ENCODE measurements around the gene TNS1.
A peak's percentile ranks its signal among the peaks of the same experiment; 100 is the strongest.

Gene TNS1

DNA sequence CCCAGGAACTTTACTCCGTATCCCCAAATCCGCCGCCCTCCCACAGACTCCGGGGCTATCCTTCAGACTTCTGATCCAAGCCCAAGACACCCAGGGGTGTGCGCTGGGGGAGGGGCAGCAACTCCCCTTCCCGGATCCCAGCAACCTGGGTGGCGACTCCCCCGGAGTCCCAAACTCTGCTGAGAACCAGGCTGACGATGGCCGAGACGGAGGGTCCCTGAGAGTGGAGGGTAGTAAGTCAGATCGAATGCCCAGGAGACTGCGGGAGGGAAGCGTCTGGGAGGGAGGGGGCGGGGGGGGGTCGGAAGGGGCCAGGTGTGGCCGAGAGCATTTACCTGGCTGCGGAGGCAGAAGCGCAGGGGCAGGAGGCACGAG, 7.0 kb upstream of the TNS1 start:
- H3K27me3 ChIP-seq (ENCODE audit: insufficient read depth, low read length, poor library complexity, severe bottlenecking): no peaks in the 10 kb centered on the region
- H3K79me2 ChIP-seq (ENCODE audit: insufficient read depth, low read length): no peaks in the 10 kb centered on the region
- no peaks in the 10 kb centered on the region for H4K20me1 ChIP-seq (ENCODE audit: insufficient read depth, low read length, poor library complexity, severe bottlenecking)
- H3K9me2 ChIP-seq (replicated peaks; ENCODE audit: low read depth, low read length): no peaks in the 10 kb centered on the region
- H3K9ac ChIP-seq (ENCODE audit: low read depth, low read length, poor library complexity, severe bottlenecking): peak overlapping the region; percentile 57
- TF ChIP-seq, protein P1, sequence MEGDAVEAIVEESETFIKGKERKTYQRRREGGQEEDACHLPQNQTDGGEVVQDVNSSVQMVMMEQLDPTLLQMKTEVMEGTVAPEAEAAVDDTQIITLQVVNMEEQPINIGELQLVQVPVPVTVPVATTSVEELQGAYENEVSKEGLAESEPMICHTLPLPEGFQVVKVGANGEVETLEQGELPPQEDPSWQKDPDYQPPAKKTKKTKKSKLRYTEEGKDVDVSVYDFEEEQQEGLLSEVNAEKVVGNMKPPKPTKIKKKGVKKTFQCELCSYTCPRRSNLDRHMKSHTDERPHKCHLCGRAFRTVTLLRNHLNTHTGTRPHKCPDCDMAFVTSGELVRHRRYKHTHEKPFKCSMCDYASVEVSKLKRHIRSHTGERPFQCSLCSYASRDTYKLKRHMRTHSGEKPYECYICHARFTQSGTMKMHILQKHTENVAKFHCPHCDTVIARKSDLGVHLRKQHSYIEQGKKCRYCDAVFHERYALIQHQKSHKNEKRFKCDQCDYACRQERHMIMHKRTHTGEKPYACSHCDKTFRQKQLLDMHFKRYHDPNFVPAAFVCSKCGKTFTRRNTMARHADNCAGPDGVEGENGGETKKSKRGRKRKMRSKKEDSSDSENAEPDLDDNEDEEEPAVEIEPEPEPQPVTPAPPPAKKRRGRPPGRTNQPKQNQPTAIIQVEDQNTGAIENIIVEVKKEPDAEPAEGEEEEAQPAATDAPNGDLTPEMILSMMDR (conservative IDR thresholded peaks at IDR 0.05; ENCODE audit: low read length): no peak
- no peak for TF ChIP-seq EZH2phosphoT487 (IDR thresholded peaks at IDR 0.05; ENCODE audit: borderline replicate concordance)
- H3F3A ChIP-seq (ENCODE audit: low read depth): no peaks in the 10 kb centered on the region
- H3K9me3 ChIP-seq (ENCODE audit: insufficient read depth, low read depth, low read length): no peaks in the 10 kb centered on the region
- peak overlapping the region; percentile 74 for H3K4me2 ChIP-seq (ENCODE audit: low read depth, low read length, poor library complexity, severe bottlenecking)
- H2AFZ ChIP-seq (ENCODE audit: low read length): peak overlapping the region; percentile 82; the same call in 1 of the 2 replicates
- H3K4me3 ChIP-seq (ENCODE audit: low read length, poor library complexity, severe bottlenecking): peak overlapping the region; percentile 74
- H3K4me1 ChIP-seq (ENCODE audit: insufficient read depth, low read length, poor library complexity, severe bottlenecking): peaks cover 10% of the 10 kb centered on the region
- H3K36me3 ChIP-seq (ENCODE audit: insufficient read depth, low read length): no peaks in the 10 kb centered on the region

DNA sequence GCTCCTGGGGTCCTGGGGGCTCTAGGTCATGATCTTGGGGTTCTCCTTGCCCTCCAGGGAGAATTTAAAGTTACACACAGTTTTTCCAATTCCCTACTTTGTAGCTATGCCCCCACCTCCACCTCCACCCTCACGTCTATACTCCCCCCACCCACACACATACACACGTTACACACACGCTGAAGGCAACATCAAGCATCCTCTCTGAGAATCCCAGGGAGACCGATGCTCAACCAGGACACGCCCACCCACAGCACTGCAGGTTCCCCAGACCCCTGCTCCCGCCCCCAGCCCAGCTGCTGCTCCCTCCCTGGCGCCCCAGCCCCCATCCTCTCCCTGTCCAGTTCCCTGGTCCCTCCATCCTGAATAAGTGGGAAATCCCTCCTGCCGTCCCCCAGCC, 6.4 kb upstream of the TNS1 start:
- Histone ChIP-seq H3K4me1 (ENCODE audit: insufficient read depth, low read length, poor library complexity, severe bottlenecking) (peaks cover 6% of the 10 kb centered on the region), H3K9me2 (replicated peaks; ENCODE audit: low read depth, low read length) (no peaks in the 10 kb centered on the region), H3K9me3 (ENCODE audit: insufficient read depth, low read depth, low read length) (no peaks in the 10 kb centered on the region), H3K27me3 (ENCODE audit: insufficient read depth, low read length, poor library complexity, severe bottlenecking) (no peaks in the 10 kb centered on the region), H2AFZ (ENCODE audit: low read length) (no peak overlapping the region), H3K79me2 (ENCODE audit: insufficient read depth, low read length) (no peaks in the 10 kb centered on the region), H3F3A (ENCODE audit: low read depth) (no peaks in the 10 kb centered on the region), H3K9ac (ENCODE audit: low read depth, low read length, poor library complexity, severe bottlenecking) (no peak overlapping the region), H3K36me3 (ENCODE audit: insufficient read depth, low read length) (no peaks in the 10 kb centered on the region), H3K4me3 (ENCODE audit: low read length, poor library complexity, severe bottlenecking) (peak overlapping the region; percentile 74), H4K20me1 (ENCODE audit: insufficient read depth, low read length, poor library complexity, severe bottlenecking) (no peaks in the 10 kb centered on the region), H3K4me2 (ENCODE audit: low read depth, low read length, poor library complexity, severe bottlenecking) (peak overlapping the region; percentile 74)
- TF ChIP-seq EZH2phosphoT487 (IDR thresholded peaks at IDR 0.05; ENCODE audit: borderline replicate concordance): no peak
- TF ChIP-seq, protein P1 (conservative IDR thresholded peaks at IDR 0.05; ENCODE audit: low read length): no peak

DNA sequence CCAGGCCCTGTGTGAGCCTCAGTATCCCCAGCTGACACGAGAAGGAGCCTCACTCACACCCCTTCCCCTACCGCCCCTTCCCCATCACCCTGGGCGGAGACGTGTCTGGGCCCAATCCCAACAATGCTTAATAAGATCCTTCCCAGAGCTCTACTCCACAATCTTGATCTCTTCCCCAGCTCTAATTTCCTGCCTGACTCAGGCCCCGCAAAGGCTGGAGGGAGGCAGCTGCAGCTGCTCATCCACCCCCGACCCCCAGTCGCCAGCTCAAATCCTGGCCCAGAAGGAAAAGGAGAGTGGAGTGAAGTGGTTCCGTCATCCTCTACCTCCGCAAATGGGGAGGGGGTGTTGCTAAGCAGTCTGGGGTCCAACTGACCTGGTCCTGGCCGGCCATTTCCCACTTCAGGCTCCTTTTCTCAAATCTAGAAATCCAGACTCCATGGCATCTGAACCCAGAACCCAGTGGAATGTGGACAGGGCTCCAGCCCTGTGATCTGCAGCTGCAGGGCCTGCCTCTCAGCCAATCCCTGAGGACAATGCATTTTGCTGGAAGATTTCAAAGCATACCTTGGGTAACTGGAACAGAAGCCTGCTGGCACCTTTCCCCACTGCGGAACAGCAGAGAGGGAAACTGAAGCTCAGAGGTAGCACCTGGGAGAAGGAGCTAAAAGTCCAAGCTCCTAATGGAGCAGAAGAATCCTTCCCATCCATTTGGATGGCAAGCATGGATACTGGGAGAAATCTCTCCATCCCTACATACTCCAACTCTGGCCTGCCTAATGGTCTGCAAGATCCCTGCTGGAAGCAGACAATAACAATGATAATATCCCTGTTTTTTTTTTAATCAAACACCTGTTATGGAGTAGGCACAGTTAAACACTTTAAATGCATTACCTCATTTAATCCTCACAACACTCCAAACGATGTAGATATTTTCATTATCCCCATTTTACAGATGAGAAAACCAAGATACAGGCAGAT, 5.6 kb upstream of the TNS1 start:
- H3K9me2 ChIP-seq (replicated peaks; ENCODE audit: low read depth, low read length): no peaks in the 10 kb centered on the region
- H3K4me1 ChIP-seq (ENCODE audit: insufficient read depth, low read length, poor library complexity, severe bottlenecking): peaks cover 8% of the 10 kb centered on the region
- no peak overlapping the region for H3K4me3 ChIP-seq (ENCODE audit: low read length, poor library complexity, severe bottlenecking)
- no peak overlapping the region for H3K9ac ChIP-seq (ENCODE audit: low read depth, low read length, poor library complexity, severe bottlenecking)
- H2AFZ ChIP-seq (ENCODE audit: low read length): no peak overlapping the region
- H3K4me2 ChIP-seq (ENCODE audit: low read depth, low read length, poor library complexity, severe bottlenecking): no peak overlapping the region
- H4K20me1 ChIP-seq (ENCODE audit: insufficient read depth, low read length, poor library complexity, severe bottlenecking): no peaks in the 10 kb centered on the region
- no peaks in the 10 kb centered on the region for H3K79me2 ChIP-seq (ENCODE audit: insufficient read depth, low read length)
- TF ChIP-seq, protein P1 (conservative IDR thresholded peaks at IDR 0.05; ENCODE audit: low read length): no peak
- TF ChIP-seq EZH2phosphoT487 (IDR thresholded peaks at IDR 0.05; ENCODE audit: borderline replicate concordance): no peak
- H3F3A ChIP-seq (ENCODE audit: low read depth): no peaks in the 10 kb centered on the region
- H3K36me3 ChIP-seq (ENCODE audit: insufficient read depth, low read length): no peaks in the 10 kb centered on the region
- H3K27me3 ChIP-seq (ENCODE audit: insufficient read depth, low read length, poor library complexity, severe bottlenecking): no peaks in the 10 kb centered on the region
- no peaks in the 10 kb centered on the region for H3K9me3 ChIP-seq (ENCODE audit: insufficient read depth, low read depth, low read length)

Data from Loucy (cell line).